AG20443 (cell line): ENCODE data around the gene HSCB.
"Not testable (repeated sequence)": the region's sequence is repeated elsewhere in the genome, so short reads cannot be mapped to it uniquely, and the experiment has no call there.

Experiments
- DNase-seq: peaks from one replicate; pipeline ENCODE4 v3.0.0; 2012; ENCODE audit warnings: low spot score, mixed read lengths

The HSCB gene, protein sequence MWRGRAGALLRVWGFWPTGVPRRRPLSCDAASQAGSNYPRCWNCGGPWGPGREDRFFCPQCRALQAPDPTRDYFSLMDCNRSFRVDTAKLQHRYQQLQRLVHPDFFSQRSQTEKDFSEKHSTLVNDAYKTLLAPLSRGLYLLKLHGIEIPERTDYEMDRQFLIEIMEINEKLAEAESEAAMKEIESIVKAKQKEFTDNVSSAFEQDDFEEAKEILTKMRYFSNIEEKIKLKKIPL

DNA sequence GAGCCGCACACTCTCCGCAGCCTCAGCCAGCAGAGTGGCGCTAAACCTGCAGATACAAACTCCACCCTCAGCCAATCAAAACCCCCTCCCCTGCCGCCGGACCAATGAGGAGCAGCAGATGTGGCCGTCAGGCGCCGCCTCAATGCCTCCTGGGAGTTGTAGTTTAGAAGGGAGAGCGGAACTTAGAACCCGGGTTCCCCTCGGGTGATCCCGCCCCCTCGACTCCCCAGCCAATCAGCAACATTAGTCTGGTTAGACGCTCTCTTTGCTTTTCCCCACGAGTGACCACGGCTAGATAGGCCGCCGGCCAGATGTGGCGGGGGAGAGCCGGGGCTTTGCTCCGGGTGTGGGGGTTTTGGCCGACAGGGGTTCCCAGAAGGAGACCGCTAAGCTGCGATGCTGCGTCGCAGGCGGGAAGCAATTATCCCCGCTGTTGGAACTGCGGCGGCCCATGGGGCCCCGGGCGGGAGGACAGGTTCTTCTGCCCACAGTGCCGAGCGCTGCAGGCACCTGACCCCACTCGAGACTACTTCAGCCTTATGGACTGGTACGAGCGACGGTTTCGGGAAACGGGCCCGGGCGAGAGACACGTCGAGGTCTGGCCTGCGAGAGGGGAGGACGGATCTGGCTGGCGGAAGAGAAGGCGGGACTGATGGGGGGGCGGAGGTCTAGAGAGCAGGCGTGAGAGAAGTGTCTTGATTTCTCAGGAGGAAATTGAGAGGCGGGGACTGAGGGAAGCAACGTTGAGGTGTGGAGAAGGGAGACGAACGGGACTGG is at the start of gene HSCB, which contains the start of gene CHEK2:
TSS of gene HSCB (plus strand) at position 255 of the 777 bp plus-strand sequence. CDS start at position 312, 57 bp downstream.
TSS of gene CHEK2 (minus strand) at position 36 of the 777 bp plus-strand sequence. CDS start 7,099 bp downstream, outside the sequence.
- peak; percentile 97 for DNase-seq

GRCh38 chr22:28693041-28693760 is 48.6 kb upstream of the HSCB start:
- DNase-seq: not testable (repeated sequence)

DNA sequence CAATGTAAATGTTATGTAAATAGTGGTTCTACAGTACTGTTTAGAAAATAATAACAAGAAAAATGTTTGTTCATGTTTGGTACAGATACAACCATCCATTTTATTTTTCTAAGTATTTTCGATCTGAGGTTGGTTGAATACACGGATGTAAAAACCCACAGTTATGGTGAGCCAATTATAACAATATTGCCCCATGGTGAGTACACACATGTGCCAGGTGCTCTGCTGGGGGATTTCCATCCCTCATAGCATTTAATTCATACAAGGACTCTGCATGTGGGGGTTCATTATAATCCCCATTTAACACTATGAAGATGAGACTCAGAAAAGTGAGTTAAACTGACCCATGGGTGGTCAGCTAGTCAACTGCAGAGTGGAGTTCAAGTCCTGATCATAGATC is 38.9 kb upstream of the HSCB start:
- no peak for DNase-seq

DNA sequence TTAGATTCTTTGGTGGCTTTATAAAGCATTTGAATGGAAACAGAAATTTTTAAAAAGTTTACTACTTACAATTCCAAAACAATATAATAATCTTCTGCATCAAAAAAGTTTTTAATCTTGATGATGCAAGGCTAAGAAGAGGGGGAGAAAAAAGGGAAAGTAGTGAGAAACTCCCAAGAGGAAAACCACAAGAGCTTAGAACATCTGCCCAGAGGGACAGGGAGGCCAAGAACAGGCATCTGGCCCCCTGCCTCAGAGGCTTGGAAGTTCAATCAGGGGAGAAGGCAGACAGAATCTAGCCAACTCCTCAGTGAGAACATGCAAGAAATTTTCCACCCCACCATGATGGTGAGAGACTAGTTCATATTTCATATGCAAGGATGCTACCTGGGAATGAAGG is 38.4 kb upstream of the HSCB start:
- no peak for DNase-seq

GRCh38 chr22:28706845-28707244 is 35.0 kb upstream of the HSCB start:
- DNase-seq: no peak

GRCh38 chr22:28710107-28710506 is 31.7 kb upstream of the HSCB start:
- DNase-seq: no peak

DNA sequence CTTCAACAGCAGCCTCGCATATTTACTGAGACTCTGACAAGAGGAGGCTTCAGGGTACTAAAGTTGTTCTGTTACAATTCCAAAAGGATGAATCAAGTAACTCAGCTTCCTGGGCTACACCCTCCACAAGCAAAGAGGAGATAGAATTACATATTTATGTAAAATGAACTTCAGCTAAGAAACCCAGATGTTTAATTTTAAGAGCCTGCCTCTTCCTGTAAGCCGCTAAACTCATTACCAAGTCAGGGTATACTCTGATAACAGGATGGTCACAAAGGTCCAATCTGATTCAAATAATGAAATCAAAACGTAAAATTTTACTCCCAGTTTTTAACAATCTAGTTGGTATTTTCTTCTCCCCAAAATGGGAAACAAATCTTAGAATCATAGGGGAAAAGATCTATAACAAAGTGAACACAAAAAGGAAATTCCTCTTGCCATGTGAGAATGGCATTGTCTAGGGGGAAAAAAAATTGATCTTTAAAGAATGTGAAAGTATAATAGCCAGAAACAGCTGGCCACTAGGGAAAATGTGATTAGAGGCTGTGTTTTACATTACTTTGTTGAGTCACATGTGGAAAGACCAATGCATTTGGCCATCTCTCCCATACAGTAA is 31.2 kb upstream of the HSCB start:
- peak; percentile 63 for DNase-seq

DNA sequence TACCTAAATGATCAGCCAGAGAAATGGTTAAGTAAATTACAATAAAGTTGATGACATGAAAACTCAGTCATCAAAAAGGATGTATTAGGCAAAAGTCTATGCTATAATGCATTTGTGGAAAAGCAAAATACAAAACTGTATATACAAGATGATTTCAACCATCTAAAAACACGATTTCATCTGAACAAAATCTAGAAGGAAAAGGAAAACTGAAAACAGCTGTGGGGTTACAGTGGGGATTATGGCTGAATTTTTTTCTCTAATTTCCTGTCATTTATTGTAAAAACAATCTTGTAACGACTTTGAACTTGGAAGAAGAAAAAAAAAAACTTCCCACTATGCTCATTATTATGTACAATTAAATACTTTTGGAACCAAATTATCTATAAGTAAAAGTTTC is 30.5 kb upstream of the HSCB start:
- DNase-seq: no peak

GRCh38 chr22:28711820-28712777 is 29.7 kb upstream of the HSCB start:
- DNase-seq: peak; percentile 82

GRCh38 chr22:28714043-28714628 is 27.7 kb upstream of the HSCB start:
- no peak for DNase-seq

DNA sequence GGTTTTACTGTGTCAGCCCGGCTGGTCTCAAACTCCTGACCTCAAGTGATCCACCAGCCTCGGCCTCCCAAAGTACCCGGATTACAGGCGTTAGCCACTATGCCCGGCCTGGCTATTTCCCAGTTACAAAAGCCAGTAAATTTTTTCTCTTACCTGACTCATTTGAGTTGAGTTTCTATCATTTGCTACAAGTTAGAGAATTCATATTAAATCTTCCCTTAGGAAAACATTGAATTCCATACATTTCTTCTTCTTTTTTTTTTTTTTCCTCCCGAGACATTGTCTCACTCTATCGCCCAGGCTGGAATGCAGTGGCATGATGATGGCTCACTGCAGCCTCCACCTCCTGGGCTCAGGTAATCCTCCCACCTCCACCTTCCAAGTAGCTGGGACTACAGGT is 26.2 kb upstream of the HSCB start:
- DNase-seq: no peak

DNA sequence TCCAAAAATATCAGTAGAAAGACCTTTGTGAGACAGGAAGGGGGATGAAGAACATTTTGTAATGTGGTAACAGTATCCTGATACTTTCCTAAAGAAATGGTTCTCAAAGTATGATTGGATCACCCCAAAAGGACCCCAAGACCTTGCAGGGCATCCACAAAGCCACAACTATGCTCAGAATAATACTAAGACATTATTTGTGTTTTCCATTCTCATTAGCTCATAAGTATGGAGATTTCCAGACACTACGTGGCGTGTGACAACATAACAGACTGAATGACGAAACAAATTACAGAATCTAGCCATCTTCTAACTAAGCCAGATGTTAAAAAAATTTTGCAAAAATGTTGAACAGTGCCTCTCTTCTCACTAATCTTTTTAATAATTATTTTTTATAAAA is 25.2 kb upstream of the HSCB start:
- DNase-seq: no peak

GRCh38 chr22:28718044-28718443 is 23.8 kb upstream of the HSCB start:
- DNase-seq: no peak

DNA sequence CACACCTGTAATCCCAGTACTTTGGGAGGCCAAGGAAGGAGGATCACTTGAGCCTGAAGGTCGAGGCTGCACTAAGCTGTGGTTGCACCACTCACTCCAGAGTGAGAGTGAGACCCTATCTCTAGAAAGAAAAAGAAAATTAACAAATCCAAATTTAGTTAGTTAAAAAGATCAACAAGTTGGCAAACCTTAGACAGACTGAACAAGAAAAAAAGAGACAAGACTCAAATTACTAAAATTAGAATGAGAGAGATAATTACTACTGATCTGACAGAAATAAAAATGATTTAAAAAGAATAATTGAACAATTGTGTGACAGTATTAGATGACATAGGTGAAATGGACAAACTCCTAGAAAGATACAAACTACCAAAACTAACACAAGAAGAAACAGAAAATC is 13.8 kb upstream of the HSCB start:
- no peak for DNase-seq

DNA sequence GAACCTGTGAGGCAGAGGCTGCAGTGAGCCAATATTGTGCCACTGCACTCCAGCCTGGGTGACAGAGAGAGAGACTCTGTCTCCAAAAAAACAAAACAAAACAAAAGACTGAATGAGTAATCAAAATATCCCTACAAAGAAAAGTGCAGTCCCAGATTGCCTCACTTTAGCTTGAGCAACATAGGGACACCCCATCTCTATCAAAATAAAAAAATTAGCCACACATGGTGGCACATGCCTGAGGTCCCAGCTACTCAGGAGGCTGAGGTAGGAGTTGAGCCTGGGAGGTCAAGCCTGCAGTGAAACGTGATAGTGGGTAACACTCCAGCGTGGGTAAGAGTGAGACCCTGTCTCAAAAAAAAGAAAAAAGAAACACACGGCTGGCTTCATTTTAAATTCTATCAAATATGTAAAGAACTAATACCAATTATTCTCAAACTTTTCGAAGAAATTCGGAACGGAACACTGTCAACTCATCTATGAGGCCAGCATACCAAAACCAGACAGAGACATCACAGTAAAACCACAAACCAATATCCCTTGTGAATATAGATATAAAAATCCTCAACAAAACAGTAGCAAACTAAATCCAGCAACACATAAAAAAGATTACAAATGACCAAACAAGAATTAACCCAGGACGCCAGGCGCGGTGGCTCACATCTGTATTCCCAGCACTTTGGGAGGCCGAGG is 13.1 kb upstream of the HSCB start:
- DNase-seq: no peak

- DNase-seq: no peak
Observed at GRCh38 chr22:28730179-28730578, 11.7 kb upstream of the HSCB start.

- DNase-seq: no peak
Observed at GRCh38 chr22:28734393-28734792, 7.4 kb upstream of the HSCB start.

DNA sequence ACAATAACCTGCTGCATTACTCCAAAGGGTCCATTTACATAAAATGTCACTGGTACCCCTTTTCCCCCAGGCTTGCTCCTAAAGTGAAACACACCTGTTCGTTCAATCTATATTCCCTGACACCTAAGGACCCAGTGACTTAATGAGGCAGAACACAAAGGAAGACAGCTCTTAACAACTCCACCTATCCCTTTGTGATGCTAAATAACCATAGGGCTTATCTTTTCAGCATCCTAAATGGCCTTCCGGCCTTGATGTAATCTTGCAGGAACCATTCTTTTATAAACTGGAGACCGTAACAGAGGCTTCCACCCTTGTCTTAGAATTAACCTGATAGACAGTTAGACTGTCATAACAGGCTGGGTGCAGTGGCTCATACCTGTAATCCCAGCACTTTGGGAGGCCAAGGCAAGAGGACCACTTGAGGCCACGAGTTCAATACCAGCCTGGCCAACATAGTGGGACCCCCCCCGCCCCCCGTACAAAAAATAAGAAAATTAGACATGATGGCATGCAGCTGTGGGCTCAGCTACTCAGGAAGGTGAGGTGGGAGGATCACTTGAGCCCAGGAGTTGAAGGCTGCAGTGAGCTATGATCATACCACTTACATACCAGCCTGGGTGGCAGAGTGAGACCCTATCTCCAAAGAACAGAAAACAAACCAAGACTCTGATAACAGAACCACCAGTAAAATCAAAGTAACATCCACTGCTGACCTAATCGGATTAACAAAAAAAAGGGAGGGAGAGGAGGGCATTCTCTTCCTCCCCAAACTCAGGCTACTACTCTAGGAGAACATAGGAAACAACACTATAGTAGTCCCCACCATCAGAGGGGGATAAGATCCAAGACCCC is 5.3 kb upstream of the HSCB start:
- no peak for DNase-seq

- DNase-seq: no peak
Observed at GRCh38 chr22:28737701-28738100, 4.1 kb upstream of the HSCB start.
